Measurements from ENCODE around the gene NAMPT. TPM values are rescaled to one million over a fixed set of nuclear protein-coding genes. Genes with fewer than 3 reads are reported as not detected.

The NAMPT gene
- total and polyA plus RNA-seq, 9 of the 15 experiments (the other 6 are each of a cell fraction or from before 2014, with no cell fraction given): 41.1 to 160 (median 106) TPM

DNA sequence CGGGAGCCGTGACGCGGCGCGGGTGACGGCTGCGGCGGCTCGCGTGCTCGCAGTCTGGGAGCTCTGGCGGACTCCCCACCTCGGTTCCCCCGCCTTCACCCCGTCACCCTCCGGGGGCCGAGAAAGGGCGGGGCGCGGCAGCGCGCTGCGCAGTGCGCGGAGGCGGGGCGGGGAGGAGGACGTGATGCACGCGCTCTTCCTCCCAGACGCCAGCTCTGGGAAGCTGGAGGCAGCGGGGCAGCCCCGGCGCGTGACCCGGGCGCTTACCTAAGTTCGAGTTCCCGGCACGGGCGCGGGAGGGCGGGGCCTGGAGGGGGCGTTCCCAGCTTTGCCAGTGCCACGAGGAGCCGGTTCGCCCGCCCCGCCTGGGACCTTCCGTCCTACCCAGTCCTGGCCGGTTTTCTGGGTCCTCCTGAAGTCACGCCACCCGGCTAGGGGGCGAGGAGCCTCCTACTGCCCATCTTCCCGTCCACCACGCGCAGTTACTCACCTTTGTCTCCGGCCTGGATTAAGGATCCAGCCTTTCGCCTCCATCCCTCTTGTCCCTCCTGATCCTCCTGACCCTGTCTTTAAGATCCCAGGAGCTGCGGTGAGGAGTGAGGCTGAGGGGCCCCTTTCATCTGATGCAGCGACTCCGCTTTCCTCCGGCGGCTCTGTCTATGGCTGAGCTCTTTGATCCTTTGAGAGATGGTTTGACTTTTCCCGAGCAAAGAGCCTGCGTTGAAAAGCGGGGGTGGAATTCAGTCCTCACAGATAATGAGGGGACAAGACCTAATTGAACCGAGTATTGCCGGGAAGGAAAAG lies 470 bp upstream of the NAMPT start (continued):
- no peak for TF ChIP-seq ZZZ3 (IDR thresholded peaks at IDR 0.05)
- peak; percentile 94 for TF ChIP-seq POLR2A (conservative IDR thresholded peaks at IDR 0.05)
- TF ChIP-seq ZNF140 (CRISPR knock-in tag; IDR thresholded peaks at IDR 0.05): no peak
- no peak for TF ChIP-seq HDAC3 (IDR thresholded peaks at IDR 0.05; ENCODE audit: borderline replicate concordance, partially characterized antibody)
- TF ChIP-seq HINFP (tag; conservative IDR thresholded peaks at IDR 0.05; ENCODE audit: low read depth): no peak
- TF ChIP-seq, protein P1, sequence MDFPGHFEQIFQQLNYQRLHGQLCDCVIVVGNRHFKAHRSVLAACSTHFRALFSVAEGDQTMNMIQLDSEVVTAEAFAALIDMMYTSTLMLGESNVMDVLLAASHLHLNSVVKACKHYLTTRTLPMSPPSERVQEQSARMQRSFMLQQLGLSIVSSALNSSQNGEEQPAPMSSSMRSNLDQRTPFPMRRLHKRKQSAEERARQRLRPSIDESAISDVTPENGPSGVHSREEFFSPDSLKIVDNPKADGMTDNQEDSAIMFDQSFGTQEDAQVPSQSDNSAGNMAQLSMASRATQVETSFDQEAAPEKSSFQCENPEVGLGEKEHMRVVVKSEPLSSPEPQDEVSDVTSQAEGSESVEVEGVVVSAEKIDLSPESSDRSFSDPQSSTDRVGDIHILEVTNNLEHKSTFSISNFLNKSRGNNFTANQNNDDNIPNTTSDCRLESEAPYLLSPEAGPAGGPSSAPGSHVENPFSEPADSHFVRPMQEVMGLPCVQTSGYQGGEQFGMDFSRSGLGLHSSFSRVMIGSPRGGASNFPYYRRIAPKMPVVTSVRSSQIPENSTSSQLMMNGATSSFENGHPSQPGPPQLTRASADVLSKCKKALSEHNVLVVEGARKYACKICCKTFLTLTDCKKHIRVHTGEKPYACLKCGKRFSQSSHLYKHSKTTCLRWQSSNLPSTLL (IDR thresholded peaks at IDR 0.05): no peak
- no peak for TF ChIP-seq ZNF778 (CRISPR knock-in tag; IDR thresholded peaks at IDR 0.05)
- TF ChIP-seq GTF3C2 (IDR thresholded peaks at IDR 0.05; ENCODE audit: borderline replicate concordance, extremely low read depth, insufficient read length): no peak
- peak; percentile 94 for TF ChIP-seq ATF7 (IDR thresholded peaks at IDR 0.05)
- TF ChIP-seq XRCC5 (IDR thresholded peaks at IDR 0.05; ENCODE audit: low read depth, low read length): peak; percentile 62; the same call in 1 of the 2 replicates
- peak; percentile 96 for TF ChIP-seq EP400 (IDR thresholded peaks at IDR 0.05)
- no peak for TF ChIP-seq BDP1 (IDR thresholded peaks at IDR 0.05; ENCODE audit: insufficient read depth, insufficient read length)
- peak in 1 of 2 experiments; percentile 18; a peak in 1 of 4 replicates for TF ChIP-seq RAD21 (CRISPR knock-in tag; conservative IDR thresholded peaks at IDR 0.05 in 1 of 2, IDR thresholded peaks at IDR 0.05 in 1 of 2)
- TF ChIP-seq ELF1 (tag; IDR thresholded peaks at IDR 0.05): peak; percentile 29; the same call in 1 of the 2 replicates
- no peak for TF ChIP-seq BCL6 (CRISPR knock-in tag; IDR thresholded peaks at IDR 0.05)

Measured in K562 (cell line).